GM21825 (cell line): ENCODE measurements around the gene KMT2C.

Source experiments
- ATAC-seq: cut with Tn5 transposase; IDR thresholded peaks from one replicate; pipeline ENCODE4 v1.9.1; 2021; ENCODE audit warnings: mild to moderate bottlenecking, moderate library complexity; ENCODE audit not compliant: unreplicated experiment

Gene KMT2C

DNA sequence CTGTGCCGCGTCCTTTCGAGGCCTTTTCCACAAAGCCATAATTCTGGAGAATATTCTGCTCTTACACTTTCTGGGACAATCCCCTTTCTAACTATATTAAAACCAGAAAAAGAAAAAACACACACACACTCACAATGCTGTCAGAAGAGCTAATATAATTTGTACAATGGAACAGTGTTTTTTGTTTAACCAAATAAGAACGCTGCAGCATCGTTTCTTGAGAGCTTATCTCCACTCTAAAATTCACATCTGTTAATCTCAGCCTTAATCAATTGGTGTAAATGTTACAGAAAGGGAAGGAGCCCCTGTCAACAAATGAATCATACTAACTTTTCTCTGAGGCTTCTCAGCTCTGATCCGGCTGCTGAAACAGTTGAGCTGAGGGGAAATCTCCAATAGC lies 286.4 kb downstream of the KMT2C start:
- ATAC-seq = no peak

- ATAC-seq = no peak
Observed at GRCh38 chr7:152148706-152149105, 287.1 kb downstream of the KMT2C start.

- ATAC-seq = no peak
Observed at GRCh38 chr7:152145853-152146466, 289.8 kb downstream of the KMT2C start.

DNA sequence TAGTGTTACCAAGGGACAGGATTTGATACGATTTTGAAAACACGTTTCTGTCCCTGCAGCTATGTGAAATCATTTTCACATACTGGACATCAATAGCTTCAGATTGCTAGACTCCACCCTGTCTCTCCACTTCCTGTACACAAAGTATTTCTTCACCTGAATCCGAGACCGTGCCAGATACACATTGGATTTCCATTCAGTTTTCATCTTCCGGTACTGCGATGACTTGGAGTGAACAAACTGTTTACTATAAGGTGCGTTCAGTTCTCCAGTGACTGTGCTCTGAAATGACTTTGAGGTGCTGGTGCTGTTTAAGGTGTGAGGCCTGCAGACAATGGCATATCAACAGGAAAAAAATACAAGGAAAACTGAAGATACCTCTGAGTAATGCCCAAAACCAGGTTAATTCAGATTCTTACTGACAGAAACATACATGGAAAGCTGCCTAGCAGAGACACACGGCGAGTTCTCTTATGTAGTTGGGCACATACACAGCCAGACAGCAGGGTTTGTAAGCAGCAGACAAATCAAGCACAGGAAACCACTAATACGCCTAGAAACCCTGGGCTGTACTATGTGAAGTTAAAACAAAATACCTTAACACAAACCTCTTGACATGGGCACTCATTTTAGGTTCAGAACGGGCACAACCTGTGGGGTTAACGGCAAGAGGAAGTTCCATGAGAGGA lies 291.1 kb downstream of the KMT2C start:
- ATAC-seq = no peak

DNA sequence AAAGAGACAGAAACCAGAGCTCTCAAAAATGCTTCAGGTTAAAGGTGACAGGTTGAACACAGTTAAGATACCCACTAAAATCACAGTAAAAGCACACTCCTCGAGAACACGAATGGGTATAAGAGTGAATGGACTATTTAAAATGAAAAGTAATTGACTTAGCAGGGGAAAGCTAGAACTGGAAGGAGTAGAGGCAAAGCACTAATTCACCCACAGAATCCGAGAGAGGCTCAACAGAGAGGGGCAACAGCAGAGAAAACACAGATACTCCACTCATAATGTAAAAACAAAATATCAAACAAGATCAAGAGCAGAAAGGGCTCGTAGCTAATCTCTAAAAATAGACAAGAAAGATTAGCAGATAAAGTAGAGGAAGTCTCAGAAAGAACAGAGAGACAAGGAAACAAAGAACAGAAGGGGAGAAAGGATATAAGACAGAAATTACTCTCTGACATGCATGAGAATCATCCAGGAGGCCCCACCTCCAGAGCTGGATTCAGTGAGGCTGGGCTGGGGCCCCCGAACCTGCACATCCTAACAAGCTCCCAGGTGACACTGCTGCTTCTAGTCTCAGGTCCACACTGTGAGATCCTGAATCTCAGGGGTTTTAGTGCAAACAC lies 292.7 kb downstream of the KMT2C start:
- ATAC-seq = no peak

DNA sequence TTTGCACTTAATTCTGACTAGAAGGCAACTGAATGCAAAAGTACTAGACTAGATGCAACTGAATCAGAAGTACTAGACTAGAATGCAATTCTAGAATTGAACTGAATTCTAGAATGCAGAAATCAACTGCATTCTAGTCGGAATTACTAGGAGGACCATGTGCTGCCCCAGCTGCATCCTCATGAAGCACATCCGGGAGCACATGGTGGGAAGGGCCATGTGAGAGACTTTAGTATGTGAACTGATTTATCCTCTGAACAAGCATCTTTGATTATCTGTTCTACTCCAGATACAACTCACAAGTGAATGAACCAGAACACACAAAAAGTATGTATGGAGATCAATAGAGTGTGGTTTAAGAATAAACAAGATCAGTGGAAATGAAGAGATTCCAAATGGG lies 295.2 kb downstream of the KMT2C start:
- ATAC-seq = no peak

GRCh38 chr7:152140067-152140466 lies 295.7 kb downstream of the KMT2C start:
- no peak for ATAC-seq

- ATAC-seq = no peak
Observed at GRCh38 chr7:152137476-152138025, 298.3 kb downstream of the KMT2C start.

DNA sequence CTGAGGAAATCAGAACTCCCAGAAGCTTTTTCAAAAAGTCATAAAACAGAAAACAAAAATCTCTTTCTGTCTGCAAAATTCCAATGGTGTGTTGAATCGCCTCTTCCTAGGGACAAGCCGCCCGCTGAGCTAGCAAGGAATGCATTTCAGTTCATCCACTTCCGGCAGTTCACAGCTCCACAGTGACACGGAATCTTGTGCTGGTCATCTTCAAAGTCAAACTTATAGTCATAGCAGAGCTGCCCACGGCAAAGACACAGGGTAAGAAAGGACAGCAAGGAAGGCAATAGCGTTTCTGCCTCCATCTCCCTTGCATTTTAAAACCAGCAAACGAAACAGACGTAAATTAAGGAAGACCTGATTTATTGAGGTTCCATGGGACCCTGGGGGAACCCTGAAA lies 299.1 kb downstream of the KMT2C start:
- no peak for ATAC-seq

GRCh38 chr7:152133804-152134203 lies 302.0 kb downstream of the KMT2C start:
- ATAC-seq = no peak

DNA sequence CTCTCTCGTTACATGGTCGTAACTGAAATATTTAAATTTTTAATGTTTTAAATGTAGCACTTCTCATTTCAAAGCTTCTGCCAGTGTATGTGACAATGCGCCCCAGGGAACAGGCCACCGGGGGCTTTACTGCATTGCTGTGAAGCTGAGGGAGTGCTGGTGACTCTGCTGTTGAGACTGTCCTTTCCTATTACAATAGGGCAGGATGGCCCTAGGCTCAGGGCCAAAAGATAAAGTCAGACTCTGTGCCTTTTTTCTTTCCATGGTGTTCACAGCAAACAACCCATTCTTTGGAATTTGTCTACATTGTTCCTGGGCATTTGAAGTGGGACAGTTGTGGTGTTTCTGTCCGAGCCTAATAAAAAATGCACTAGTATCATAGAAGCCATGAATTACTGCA lies 303.0 kb downstream of the KMT2C start:
- no peak for ATAC-seq

DNA sequence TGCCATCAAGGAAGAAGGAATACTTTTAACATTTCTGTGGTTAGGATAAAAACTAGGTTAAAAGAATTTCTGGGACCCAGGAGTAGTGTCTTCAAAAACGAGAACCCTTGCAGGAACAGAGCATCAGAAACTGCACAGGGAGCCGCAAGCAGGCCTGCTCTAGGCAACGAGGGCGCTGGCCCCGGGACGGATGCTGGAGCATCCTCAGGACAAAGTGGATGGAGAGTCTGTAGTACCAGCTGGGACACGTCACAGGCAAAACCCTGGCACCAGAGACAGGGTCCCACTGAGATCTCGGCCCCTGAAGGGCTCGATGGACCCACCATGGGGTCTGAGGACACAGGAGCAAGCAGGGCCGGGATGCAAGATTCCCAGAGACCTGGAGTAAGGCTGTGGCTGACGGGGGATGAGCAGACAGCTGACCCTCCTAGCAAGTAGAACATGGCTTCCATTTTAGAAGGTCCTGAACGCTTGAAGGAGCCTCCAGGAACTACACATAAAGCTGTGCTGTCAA lies 303.8 kb downstream of the KMT2C start:
- no peak for ATAC-seq

GRCh38 chr7:152130658-152131590 lies 304.9 kb downstream of the KMT2C start:
- ATAC-seq = no peak

GRCh38 chr7:152129682-152130081 lies 306.1 kb downstream of the KMT2C start:
- no peak for ATAC-seq

GRCh38 chr7:152128741-152129461 lies 306.9 kb downstream of the KMT2C start:
- ATAC-seq = no peak

GRCh38 chr7:152128252-152128651 lies 307.6 kb downstream of the KMT2C start:
- ATAC-seq = no peak

GRCh38 chr7:152127229-152127628 lies 308.6 kb downstream of the KMT2C start:
- ATAC-seq = no peak

DNA sequence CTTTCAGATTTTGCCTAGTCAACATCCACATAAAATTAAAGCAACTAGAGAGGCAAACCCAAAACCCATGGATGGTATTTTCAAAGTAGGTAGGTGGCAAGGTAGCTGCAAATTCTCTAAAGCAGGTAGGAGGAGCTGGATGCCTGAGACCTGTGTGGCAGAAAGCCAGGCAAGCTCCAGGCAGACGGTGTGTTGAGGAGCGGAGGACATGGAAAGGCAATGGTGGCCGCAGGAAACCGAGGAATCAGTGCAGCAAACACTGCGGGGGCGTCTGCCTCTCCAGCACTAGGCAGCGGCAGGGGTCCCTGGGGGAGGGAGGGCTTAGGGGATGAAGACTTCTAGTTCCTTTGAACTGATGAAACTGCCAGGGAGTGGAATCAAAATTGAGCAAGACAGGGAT lies 309.1 kb downstream of the KMT2C start:
- ATAC-seq = no peak

DNA sequence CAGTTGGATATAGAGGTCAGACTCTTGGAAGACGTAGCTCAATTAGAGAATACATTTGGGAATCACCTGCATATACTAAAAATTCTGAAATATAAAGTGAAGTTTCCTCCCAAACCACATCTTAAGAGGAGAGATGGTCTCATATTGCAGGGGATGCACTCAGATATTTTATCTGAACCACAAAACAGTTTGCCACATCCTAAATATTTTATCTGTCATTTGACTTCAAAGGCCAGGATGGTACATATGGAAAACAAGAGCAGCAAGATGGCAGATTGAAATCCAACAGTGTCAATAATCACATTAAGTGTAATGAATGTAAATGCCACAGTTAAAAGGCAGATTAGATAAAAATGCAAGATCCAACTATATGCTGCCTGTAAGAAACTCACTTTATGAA lies 313.3 kb downstream of the KMT2C start:
- ATAC-seq = no peak

GRCh38 chr7:152121432-152121831 lies 314.4 kb downstream of the KMT2C start:
- ATAC-seq = no peak
